ENCODE measurements around the gene CSNK1G1. TPM values are rescaled to one million over a fixed set of nuclear protein-coding genes. Genes with fewer than 3 reads are reported as not detected.

The CSNK1G1 gene
- total RNA-seq, 5 donors from 2014 or later (not counting 1 experiment from before 2014, with no cell fraction given) = 22.3 to 25.6 (median 23.6) TPM

- no peak overlapping the region for H3K27ac ChIP-seq (ENCODE audit: low read length)
- no peak overlapping the region for H3K27ac Mint-ChIP-seq
- H3K4me1 ChIP-seq (ENCODE audit: control insufficient read depth in 1 of 2, extremely low read depth in 1 of 2, insufficient read depth in 2 of 2, low read length in 2 of 2) = no peaks in the 10 kb centered on the region
- ATAC-seq (replicated peaks in 1 of 4) (no peak), DNase-seq (no peak)
- ChIA-PET POLR2A (interaction anchor here in 1 of 2 donors (0.5 kb wide), 1 partner anchor 271 kb away, joined by 4 read pairs; no protein-coding TSS in a partner anchor), CTCF (no interaction called here)
- H3K36me3 ChIP-seq (ENCODE audit: control insufficient read depth in 2 of 2, extremely low read depth in 1 of 2, insufficient read depth in 1 of 2, low read length in 1 of 2) = no peaks in the 10 kb centered on the region
- WGBS (ENCODE audit: insufficient coverage) = 96% methylated on average over 3 of the region's 4 CpGs
- no peak overlapping the region for H3K4me3 ChIP-seq (ENCODE audit: control insufficient read depth in 1 of 2, extremely low read depth in 1 of 2, low read length in 1 of 2)
- no peak overlapping the region for H3K4me3 Mint-ChIP-seq
- peaks cover 14% of the 10 kb centered on the region for H3K36me3 Mint-ChIP-seq
- H3K4me1 Mint-ChIP-seq = peaks cover 9 to 30% (median 24%) of the 10 kb centered on the region in 3 donors
- H3K27me3 Mint-ChIP-seq = no peaks in the 10 kb centered on the region
- no peaks in the 10 kb centered on the region for H3K27me3 ChIP-seq (replicated peaks in 1 of 2; ENCODE audit: control insufficient read depth in 2 of 2, extremely low read depth in 1 of 2, insufficient read depth in 2 of 2, low read length in 1 of 2)
- no peaks in the 10 kb centered on the region for H3K9me3 Mint-ChIP-seq
- H3K9me3 ChIP-seq = no peaks in the 10 kb centered on the region
Measured at GRCh38 chr15:64315216-64315615, 40.8 kb downstream of the CSNK1G1 start.

- no peak overlapping the region for H3K27ac Mint-ChIP-seq
Measured at GRCh38 chr15:64314456-64314855, 41.5 kb downstream of the CSNK1G1 start.

DNA sequence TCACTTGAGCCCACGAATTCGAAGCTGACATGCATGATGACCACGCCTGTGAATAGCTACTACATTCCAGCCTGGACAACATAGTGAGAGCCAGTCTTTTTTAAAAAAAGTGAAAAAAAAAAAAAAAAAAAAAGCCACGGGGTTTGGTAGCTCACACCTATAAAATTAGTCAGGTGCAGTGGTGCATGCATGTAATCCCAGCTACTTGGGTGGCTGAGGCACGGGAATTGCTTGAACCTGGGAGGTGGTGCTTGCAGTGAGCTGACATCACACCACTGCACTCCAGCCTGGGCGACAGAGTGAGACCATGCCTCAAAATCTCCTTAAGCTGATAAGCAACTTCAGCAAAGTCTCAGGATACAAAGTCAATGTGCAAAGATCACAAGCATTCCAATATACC is 44.4 kb downstream of the CSNK1G1 start:
- ATAC-seq (replicated peaks in 1 of 4) (no peak), DNase-seq (no peak)
- Histone ChIP-seq H3K9me3 (no peaks in the 10 kb centered on the region), H3K36me3 (ENCODE audit: control insufficient read depth in 2 of 2, extremely low read depth in 1 of 2, insufficient read depth in 1 of 2, low read length in 1 of 2) (no peaks in the 10 kb centered on the region), H3K27ac (ENCODE audit: low read length) (no peak overlapping the region), H3K4me3 (ENCODE audit: control insufficient read depth in 1 of 2, extremely low read depth in 1 of 2, low read length in 1 of 2) (no peak overlapping the region), H3K27me3 (replicated peaks in 1 of 2; ENCODE audit: control insufficient read depth in 2 of 2, extremely low read depth in 1 of 2, insufficient read depth in 2 of 2, low read length in 1 of 2) (no peaks in the 10 kb centered on the region), H3K4me1 (ENCODE audit: control insufficient read depth in 1 of 2, extremely low read depth in 1 of 2, insufficient read depth in 2 of 2, low read length in 2 of 2) (no peaks in the 10 kb centered on the region)
- Mint-ChIP-seq H3K36me3 (peaks cover 27% of the 10 kb centered on the region), H3K27ac (no peak overlapping the region), H3K4me1 (peaks cover 19 to 35% (median 30%) of the 10 kb centered on the region in 3 donors), H3K4me3 (no peak overlapping the region), H3K27me3 (no peaks in the 10 kb centered on the region), H3K9me3 (no peaks in the 10 kb centered on the region)
- WGBS (ENCODE audit: insufficient coverage) = 100% methylated on average over 2 of the region's 6 CpGs
- CTCF ChIA-PET = interaction anchor here in 1 of 2 donors (0.6 to 0.7 kb wide), 2 partner anchors 169 to 173 kb away, joined by 6 to 7 read pairs; no protein-coding TSS in a partner anchor
- POLR2A ChIA-PET = interaction anchor here (0.6 kb wide), 2 partner anchors 38 to 59 kb away, joined by 6 to 8 read pairs; no protein-coding TSS in a partner anchor

More at GRCh38 chr15:64314456-64314855, 41.5 kb downstream of the CSNK1G1 start:
- no peaks in the 10 kb centered on the region for H3K4me1 ChIP-seq (ENCODE audit: control insufficient read depth in 1 of 2, extremely low read depth in 1 of 2, insufficient read depth in 2 of 2, low read length in 2 of 2)
- DNase-seq = no peak
- Mint-ChIP-seq H3K36me3 (peaks cover 16% of the 10 kb centered on the region), H3K27me3 (no peaks in the 10 kb centered on the region), H3K9me3 (no peaks in the 10 kb centered on the region), H3K4me3 (no peak overlapping the region), H3K4me1 (peaks cover 9 to 31% (median 30%) of the 10 kb centered on the region in 3 donors)
- no peak overlapping the region for H3K27ac ChIP-seq (ENCODE audit: low read length)
- no CpG with 5 or more reads among the region's 3 CpGs for WGBS (ENCODE audit: insufficient coverage)
- no peaks in the 10 kb centered on the region for H3K9me3 ChIP-seq
- CTCF ChIA-PET = interaction anchor here in 1 of 2 donors (0.7 kb wide), 1 partner anchor 912 kb away, joined by 4 read pairs; no protein-coding TSS in a partner anchor
- no peak overlapping the region for H3K4me3 ChIP-seq (ENCODE audit: control insufficient read depth in 1 of 2, extremely low read depth in 1 of 2, low read length in 1 of 2)
- H3K36me3 ChIP-seq (ENCODE audit: control insufficient read depth in 2 of 2, extremely low read depth in 1 of 2, insufficient read depth in 1 of 2, low read length in 1 of 2) = no peaks in the 10 kb centered on the region
- POLR2A ChIA-PET = no interaction called here
- no peaks in the 10 kb centered on the region for H3K27me3 ChIP-seq (replicated peaks in 1 of 2; ENCODE audit: control insufficient read depth in 2 of 2, extremely low read depth in 1 of 2, insufficient read depth in 2 of 2, low read length in 1 of 2)
- ATAC-seq (replicated peaks in 1 of 4) = no peak

DNA sequence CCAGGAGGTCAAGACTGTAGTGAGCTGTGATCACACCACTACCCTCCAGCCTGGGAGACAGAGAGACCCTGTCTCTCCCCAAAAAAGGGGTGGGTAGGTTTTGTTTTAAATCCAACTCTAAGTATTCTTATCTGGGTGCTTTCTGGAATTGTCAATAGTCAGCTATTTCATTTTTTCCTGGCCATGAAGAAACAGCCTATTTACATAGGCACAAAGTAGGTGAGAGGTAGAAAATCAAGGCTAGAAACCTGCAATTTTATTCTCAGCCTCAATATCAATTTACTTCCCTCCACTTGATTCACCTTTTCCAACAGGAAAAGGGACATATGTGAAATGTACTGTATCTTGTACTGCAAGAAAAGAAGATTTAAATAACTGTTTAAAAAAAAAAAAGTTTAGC is 45.9 kb downstream of the CSNK1G1 start:
- H3K27ac ChIP-seq (ENCODE audit: low read length) = no peak overlapping the region
- ATAC-seq (replicated peaks in 1 of 4) (no peak), DNase-seq (no peak)
- Mint-ChIP-seq H3K27me3 (no peaks in the 10 kb centered on the region), H3K4me1 (peaks cover 30 to 43% (median 33%) of the 10 kb centered on the region in 3 donors), H3K27ac (no peak overlapping the region), H3K4me3 (no peak overlapping the region), H3K36me3 (peaks cover 29% of the 10 kb centered on the region), H3K9me3 (no peaks in the 10 kb centered on the region)
- CTCF ChIA-PET = no interaction called here
- no peaks in the 10 kb centered on the region for H3K9me3 ChIP-seq
- no peak overlapping the region for H3K4me3 ChIP-seq (ENCODE audit: control insufficient read depth in 1 of 2, extremely low read depth in 1 of 2, low read length in 1 of 2)
- no peaks in the 10 kb centered on the region for H3K27me3 ChIP-seq (replicated peaks in 1 of 2; ENCODE audit: control insufficient read depth in 2 of 2, extremely low read depth in 1 of 2, insufficient read depth in 2 of 2, low read length in 1 of 2)
- no peaks in the 10 kb centered on the region for H3K36me3 ChIP-seq (ENCODE audit: control insufficient read depth in 2 of 2, extremely low read depth in 1 of 2, insufficient read depth in 1 of 2, low read length in 1 of 2)
- POLR2A ChIA-PET = no interaction called here
- no peaks in the 10 kb centered on the region for H3K4me1 ChIP-seq (ENCODE audit: control insufficient read depth in 1 of 2, extremely low read depth in 1 of 2, insufficient read depth in 2 of 2, low read length in 2 of 2)

- Mint-ChIP-seq H3K36me3 (peaks cover 40% of the 10 kb centered on the region), H3K4me3 (no peak overlapping the region), H3K27me3 (no peaks in the 10 kb centered on the region), H3K9me3 (no peaks in the 10 kb centered on the region), H3K4me1 (peaks cover 20 to 29% (median 20%) of the 10 kb centered on the region in 3 donors), H3K27ac (no peak overlapping the region)
- Histone ChIP-seq H3K4me3 (ENCODE audit: control insufficient read depth in 1 of 2, extremely low read depth in 1 of 2, low read length in 1 of 2) (no peak overlapping the region), H3K9me3 (no peaks in the 10 kb centered on the region), H3K27me3 (replicated peaks in 1 of 2; ENCODE audit: control insufficient read depth in 2 of 2, extremely low read depth in 1 of 2, insufficient read depth in 2 of 2, low read length in 1 of 2) (no peaks in the 10 kb centered on the region), H3K36me3 (ENCODE audit: control insufficient read depth in 2 of 2, extremely low read depth in 1 of 2, insufficient read depth in 1 of 2, low read length in 1 of 2) (peaks cover 0 to 3% of the 10 kb centered on the region in 2 donors), H3K4me1 (ENCODE audit: control insufficient read depth in 1 of 2, extremely low read depth in 1 of 2, insufficient read depth in 2 of 2, low read length in 2 of 2) (no peaks in the 10 kb centered on the region), H3K27ac (ENCODE audit: low read length) (no peak overlapping the region)
- no CpG with 5 or more reads among the region's 2 CpGs for WGBS (ENCODE audit: insufficient coverage)
- DNase-seq = no peak
- ATAC-seq (replicated peaks in 1 of 4) = no peak
- ChIA-PET CTCF (interaction anchor here in 1 of 2 donors (0.6 kb wide), 1 partner anchor 60 kb away, joined by 4 read pairs; no protein-coding TSS in a partner anchor), POLR2A (interaction anchor here in 1 of 2 donors (0.6 kb wide), 1 partner anchor 509 kb away, joined by 4 read pairs; no protein-coding TSS in a partner anchor)
Measured at GRCh38 chr15:64305261-64305660, 50.7 kb downstream of the CSNK1G1 start.

- Mint-ChIP-seq H3K4me1 (peaks cover 16 to 29% (median 17%) of the 10 kb centered on the region in 3 donors), H3K27me3 (no peaks in the 10 kb centered on the region), H3K4me3 (no peak overlapping the region), H3K27ac (no peak overlapping the region), H3K9me3 (no peaks in the 10 kb centered on the region), H3K36me3 (peaks cover 10% of the 10 kb centered on the region)
- no peaks in the 10 kb centered on the region for H3K4me1 ChIP-seq (ENCODE audit: control insufficient read depth in 1 of 2, extremely low read depth in 1 of 2, insufficient read depth in 2 of 2, low read length in 2 of 2)
- H3K4me3 ChIP-seq (ENCODE audit: control insufficient read depth in 1 of 2, extremely low read depth in 1 of 2, low read length in 1 of 2) = no peak overlapping the region
- ATAC-seq (replicated peaks in 1 of 4) = no peak
- POLR2A ChIA-PET = no interaction called here
- no peaks in the 10 kb centered on the region for H3K27me3 ChIP-seq (replicated peaks in 1 of 2; ENCODE audit: control insufficient read depth in 2 of 2, extremely low read depth in 1 of 2, insufficient read depth in 2 of 2, low read length in 1 of 2)
- peaks cover 0 to 3% of the 10 kb centered on the region in 2 donors for H3K36me3 ChIP-seq (ENCODE audit: control insufficient read depth in 2 of 2, extremely low read depth in 1 of 2, insufficient read depth in 1 of 2, low read length in 1 of 2)
- DNase-seq = no peak
- CTCF ChIA-PET = no interaction called here
- no CpG with 5 or more reads among the region's 2 CpGs for WGBS (ENCODE audit: insufficient coverage)
- no peak overlapping the region for H3K27ac ChIP-seq (ENCODE audit: low read length)
- H3K9me3 ChIP-seq = no peaks in the 10 kb centered on the region
Measured at GRCh38 chr15:64289550-64289949, 66.4 kb downstream of the CSNK1G1 start.
